CD4-positive, alpha-beta T cell treated with Interleukin-6 at 100 ng/mL for 8 hours (primary cell): ENCODE data around the gene OVAAL.

Experiments
- DNase-seq: peaks from one replicate; pipeline ENCODE4 v3.0.0-alpha.2; 2020; ENCODE audit warnings: mixed read lengths, low spot score

The OVAAL gene

GRCh38 chr1:180558664-180559063 lies at the start of gene OVAAL:
OVAAL (plus strand) TSS chr1:180558964.
- DNase-seq: no peak

GRCh38 chr1:180510882-180511281 lies 47.9 kb upstream of the OVAAL start:
- DNase-seq: no peak

GRCh38 chr1:180513531-180513930 lies 45.2 kb upstream of the OVAAL start:
- no peak for DNase-seq

- DNase-seq: no peak
Measured at GRCh38 chr1:180515364-180515763, 43.4 kb upstream of the OVAAL start.

- peak; percentile 59 for DNase-seq
Measured at GRCh38 chr1:180515857-180516388, 42.8 kb upstream of the OVAAL start.

- DNase-seq: no peak
Measured at GRCh38 chr1:180519846-180520245, 38.9 kb upstream of the OVAAL start.

GRCh38 chr1:180521474-180522212 lies 37.1 kb upstream of the OVAAL start:
- DNase-seq: no peak

- DNase-seq: no peak
Measured at GRCh38 chr1:180522213-180522515, 36.6 kb upstream of the OVAAL start.

- DNase-seq: no peak
Measured at GRCh38 chr1:180524160-180524914, 34.4 kb upstream of the OVAAL start.

- no peak for DNase-seq
Measured at GRCh38 chr1:180524915-180525714, 33.6 kb upstream of the OVAAL start.

- no peak for DNase-seq
Measured at GRCh38 chr1:180525715-180526039, 33.1 kb upstream of the OVAAL start.

GRCh38 chr1:180527101-180527669 lies 31.6 kb upstream of the OVAAL start:
- no peak for DNase-seq

GRCh38 chr1:180528868-180529470 lies 29.8 kb upstream of the OVAAL start:
- no peak for DNase-seq

- DNase-seq: no peak
Measured at GRCh38 chr1:180530501-180530900, 28.3 kb upstream of the OVAAL start.

- DNase-seq: no peak
Measured at GRCh38 chr1:180532854-180533253, 25.9 kb upstream of the OVAAL start.

GRCh38 chr1:180533266-180533987 lies 25.3 kb upstream of the OVAAL start:
- peak; percentile 42 for DNase-seq

- DNase-seq: no peak
Measured at GRCh38 chr1:180534214-180534613, 24.6 kb upstream of the OVAAL start.

- DNase-seq: no peak
Measured at GRCh38 chr1:180535418-180535999, 23.3 kb upstream of the OVAAL start.

GRCh38 chr1:180536821-180537372 lies 21.9 kb upstream of the OVAAL start:
- no peak for DNase-seq

GRCh38 chr1:180539136-180539535 lies 19.6 kb upstream of the OVAAL start:
- no peak for DNase-seq
